ENCODE results near the gene SLC66A3.

Gene SLC66A3

DNA sequence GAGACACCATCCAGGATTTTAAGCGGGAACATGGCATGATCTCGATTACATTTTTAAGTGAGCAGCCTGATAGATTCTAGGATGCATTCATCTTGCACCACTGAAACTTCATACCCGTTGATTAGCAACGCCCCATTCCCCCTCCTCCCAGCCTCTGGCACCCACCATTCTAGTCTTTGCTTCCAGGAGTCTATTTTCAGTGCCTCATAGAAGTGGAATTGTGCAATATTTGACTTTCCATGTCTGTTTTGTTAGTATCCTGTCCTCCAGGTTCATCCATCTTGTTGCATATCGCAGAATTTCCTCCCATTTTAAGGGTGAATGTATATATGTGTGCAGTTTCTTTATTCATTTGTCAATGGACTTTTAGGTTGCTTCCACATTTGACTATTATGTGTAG is 20.9 kb upstream of the SLC66A3 start:
- no peak for DNase-seq (ENCODE audit: extremely low read depth, low read depth)
- H3K4me3 ChIP-seq (replicated peaks; ENCODE audit: low read depth, low read length): no peak overlapping the region
- TF ChIP-seq, protein P1, sequence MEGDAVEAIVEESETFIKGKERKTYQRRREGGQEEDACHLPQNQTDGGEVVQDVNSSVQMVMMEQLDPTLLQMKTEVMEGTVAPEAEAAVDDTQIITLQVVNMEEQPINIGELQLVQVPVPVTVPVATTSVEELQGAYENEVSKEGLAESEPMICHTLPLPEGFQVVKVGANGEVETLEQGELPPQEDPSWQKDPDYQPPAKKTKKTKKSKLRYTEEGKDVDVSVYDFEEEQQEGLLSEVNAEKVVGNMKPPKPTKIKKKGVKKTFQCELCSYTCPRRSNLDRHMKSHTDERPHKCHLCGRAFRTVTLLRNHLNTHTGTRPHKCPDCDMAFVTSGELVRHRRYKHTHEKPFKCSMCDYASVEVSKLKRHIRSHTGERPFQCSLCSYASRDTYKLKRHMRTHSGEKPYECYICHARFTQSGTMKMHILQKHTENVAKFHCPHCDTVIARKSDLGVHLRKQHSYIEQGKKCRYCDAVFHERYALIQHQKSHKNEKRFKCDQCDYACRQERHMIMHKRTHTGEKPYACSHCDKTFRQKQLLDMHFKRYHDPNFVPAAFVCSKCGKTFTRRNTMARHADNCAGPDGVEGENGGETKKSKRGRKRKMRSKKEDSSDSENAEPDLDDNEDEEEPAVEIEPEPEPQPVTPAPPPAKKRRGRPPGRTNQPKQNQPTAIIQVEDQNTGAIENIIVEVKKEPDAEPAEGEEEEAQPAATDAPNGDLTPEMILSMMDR (IDR thresholded peaks at IDR 0.05; ENCODE audit: low read depth, low read length, missing control alignments): no peak

DNA sequence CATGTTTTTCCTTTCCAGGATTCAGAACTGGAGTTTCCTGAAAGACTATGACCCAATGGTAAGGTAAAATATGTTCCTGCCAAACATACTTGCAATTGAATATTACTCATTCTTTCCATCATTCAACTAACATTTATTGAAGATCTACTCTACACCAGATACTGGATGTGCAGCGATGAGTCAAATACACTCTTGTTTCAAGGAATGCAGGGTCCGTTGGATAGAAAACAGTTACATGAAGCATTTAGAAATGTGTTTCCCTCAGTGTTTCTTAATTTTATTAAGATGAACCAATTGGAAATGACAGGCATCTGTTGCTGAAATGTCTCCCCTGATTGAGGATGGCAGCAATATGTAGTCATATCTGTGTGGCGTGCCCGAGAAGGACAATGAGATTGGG is 14.8 kb upstream of the SLC66A3 start:
- TF ChIP-seq, protein P1 (IDR thresholded peaks at IDR 0.05; ENCODE audit: low read depth, low read length, missing control alignments): no peak
- no peak overlapping the region for H3K4me3 ChIP-seq (replicated peaks; ENCODE audit: low read depth, low read length)
- DNase-seq (ENCODE audit: extremely low read depth, low read depth): no peak

DNA sequence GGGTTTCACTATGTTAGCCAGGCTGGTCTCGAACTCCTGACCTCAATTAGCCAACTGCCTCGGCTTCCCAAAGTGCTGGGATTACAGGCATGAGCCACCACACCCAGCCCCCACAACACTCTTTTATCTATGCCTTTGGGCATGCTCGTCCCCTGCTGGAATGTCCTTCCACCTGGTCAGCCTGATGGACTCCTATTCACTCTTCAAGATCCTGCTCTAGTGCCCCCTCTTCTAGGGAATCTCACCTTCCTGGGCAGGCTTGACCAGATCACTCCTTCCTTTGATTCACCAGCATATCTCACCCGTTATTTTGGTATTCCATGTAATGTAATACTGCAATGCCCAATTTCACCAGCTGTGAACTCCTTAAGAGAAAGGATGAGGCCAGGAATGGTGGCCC is 13.9 kb upstream of the SLC66A3 start:
- no peak overlapping the region for H3K4me3 ChIP-seq (replicated peaks; ENCODE audit: low read depth, low read length)
- TF ChIP-seq, protein P1 (IDR thresholded peaks at IDR 0.05; ENCODE audit: low read depth, low read length, missing control alignments): no peak
- no peak for DNase-seq (ENCODE audit: extremely low read depth, low read depth)

DNA sequence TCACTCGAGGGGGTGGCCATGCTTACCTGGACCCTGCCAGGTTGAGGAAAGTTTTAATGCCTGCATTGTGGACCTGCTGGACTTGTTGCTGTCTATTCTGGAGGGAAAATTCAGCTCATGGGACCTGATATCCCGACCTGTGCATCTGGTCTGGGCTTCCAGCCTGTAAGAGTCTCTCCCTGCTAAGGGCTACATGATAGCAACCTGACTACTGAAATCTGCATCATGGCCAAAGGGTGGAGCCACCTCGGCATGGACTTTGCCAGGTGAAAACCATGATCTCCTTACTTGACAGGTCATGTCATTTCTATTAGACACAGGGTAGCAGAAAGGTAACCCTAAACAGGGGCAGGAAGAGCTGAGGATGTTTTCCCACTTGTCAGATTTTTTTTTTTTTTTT is 12.9 kb upstream of the SLC66A3 start:
- DNase-seq (ENCODE audit: extremely low read depth, low read depth): no peak
- no peak overlapping the region for H3K4me3 ChIP-seq (replicated peaks; ENCODE audit: low read depth, low read length)
- TF ChIP-seq, protein P1 (IDR thresholded peaks at IDR 0.05; ENCODE audit: low read depth, low read length, missing control alignments): no peak

DNA sequence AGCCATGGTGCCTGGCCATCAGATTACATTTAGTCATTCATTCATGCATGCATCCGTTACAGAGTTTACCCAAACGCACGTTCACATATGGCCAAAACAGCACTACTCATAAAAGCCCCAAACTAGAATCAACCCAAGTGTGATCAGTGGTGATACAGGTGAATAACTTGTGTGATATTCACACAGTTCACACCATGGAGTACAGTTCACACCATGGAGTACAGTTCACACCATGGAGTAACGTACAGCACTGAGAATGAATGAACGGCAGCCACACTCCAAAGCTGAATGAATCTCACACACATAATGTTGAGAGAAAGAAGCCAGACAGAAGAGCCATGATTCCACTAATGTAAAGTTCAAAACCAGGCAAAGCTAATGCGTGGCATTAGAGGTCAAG is 12.3 kb upstream of the SLC66A3 start:
- TF ChIP-seq, protein P1 (IDR thresholded peaks at IDR 0.05; ENCODE audit: low read depth, low read length, missing control alignments): no peak
- no peak for DNase-seq (ENCODE audit: extremely low read depth, low read depth)

DNA sequence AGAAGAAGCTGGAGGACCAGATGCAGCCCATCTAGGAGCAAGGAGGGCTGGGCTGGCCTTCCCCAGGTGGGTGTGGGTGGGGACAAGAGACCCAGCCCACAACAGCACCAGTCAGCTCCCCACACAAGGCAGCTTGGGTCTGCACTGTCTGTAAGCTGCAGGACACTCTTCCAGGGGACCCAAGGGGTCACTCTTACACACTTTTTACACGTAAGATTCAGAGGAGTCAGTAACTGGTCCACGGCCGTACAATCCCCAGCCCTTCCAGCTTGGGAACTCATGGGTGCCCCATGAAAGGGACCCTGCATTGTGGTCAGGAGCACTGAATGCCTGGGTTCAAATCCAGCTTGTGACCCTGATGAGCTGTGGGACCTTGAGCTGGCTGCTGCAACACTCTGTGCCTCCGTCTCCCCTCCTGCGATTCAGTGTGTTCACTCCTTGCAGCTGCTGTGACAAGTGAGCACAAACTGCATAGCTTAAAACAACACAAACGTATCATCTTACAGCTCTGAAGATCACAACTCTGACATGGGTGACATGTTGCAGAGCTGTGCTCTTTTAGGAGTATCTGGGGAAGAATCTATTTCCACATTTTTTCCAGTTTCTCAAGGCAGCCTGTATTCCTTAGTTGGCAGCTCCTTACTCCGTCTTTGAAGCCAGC is 11.1 kb upstream of the SLC66A3 start:
- no peak overlapping the region for H3K4me3 ChIP-seq (replicated peaks; ENCODE audit: low read depth, low read length)
- TF ChIP-seq, protein P1 (IDR thresholded peaks at IDR 0.05; ENCODE audit: low read depth, low read length, missing control alignments): no peak
- DNase-seq (ENCODE audit: extremely low read depth, low read depth): no peak

More for the DNA sequence above, 12.3 kb upstream of the SLC66A3 start:
- no peak overlapping the region for H3K4me3 ChIP-seq (replicated peaks; ENCODE audit: low read depth, low read length)

DNA sequence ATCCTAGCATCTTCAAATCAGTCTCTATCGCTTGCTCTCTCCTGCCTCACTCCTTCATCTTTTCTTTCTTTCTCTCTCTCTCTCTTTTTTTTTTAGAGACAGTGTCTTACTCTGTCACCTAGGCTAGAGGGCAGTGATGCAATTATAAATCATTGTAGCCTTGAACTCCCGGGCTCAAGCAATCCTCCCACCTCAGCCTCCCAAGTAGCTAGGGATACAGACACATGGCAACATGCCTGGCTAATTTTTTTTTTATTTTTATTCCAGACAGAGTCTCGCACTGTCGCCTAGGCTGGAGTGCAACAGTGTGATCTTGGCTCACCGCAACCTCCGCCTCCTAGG is 10.6 kb upstream of the SLC66A3 start:
- no peak overlapping the region for H3K4me3 ChIP-seq (replicated peaks; ENCODE audit: low read depth, low read length)
- TF ChIP-seq, protein P1 (IDR thresholded peaks at IDR 0.05; ENCODE audit: low read depth, low read length, missing control alignments): no peak
- DNase-seq (ENCODE audit: extremely low read depth, low read depth): no peak
